Neuronal stem cell (in vitro differentiated cells): ENCODE data around the gene CR2.
"Not testable (repeated sequence)": the region's sequence is repeated elsewhere in the genome, so short reads cannot be mapped to it uniquely, and the experiment has no call there.

Source experiments
- DNase-seq: peaks from one replicate; pipeline ENCODE4 v3.0.0-alpha.2; 2013; ENCODE audit warnings: low spot score
- H2AFZ ChIP-seq: one replicate; pipeline ENCODE4 v1.6.1; 2013; ENCODE audit warnings: mild to moderate bottlenecking, low read length, inconsistent platforms
- H2AK5ac ChIP-seq: 2 replicates; pipeline ENCODE4 v1.6.1; 2013; ENCODE audit warnings: low read depth, mild to moderate bottlenecking, inconsistent platforms, low read length, moderate library complexity, mixed read lengths
- H2BK120ac ChIP-seq: 2 replicates; pipeline ENCODE4 v1.6.1; 2013; ENCODE audit warnings: low read depth, mild to moderate bottlenecking, inconsistent platforms, low read length, moderate library complexity, mixed read lengths
- H2BK12ac ChIP-seq: one replicate; pipeline ENCODE4 v1.6.1; 2013; ENCODE audit warnings: low read length, inconsistent platforms
- H2BK15ac ChIP-seq: 2 replicates; pipeline ENCODE4 v1.6.1; 2013; ENCODE audit warnings: mild to moderate bottlenecking, low read length, inconsistent platforms, mixed read lengths
- H2BK5ac ChIP-seq: one replicate; pipeline ENCODE4 v1.6.1; 2013; ENCODE audit warnings: inconsistent platforms, mild to moderate bottlenecking, low read length, moderate library complexity
- H3K14ac ChIP-seq: one replicate; pipeline ENCODE4 v1.6.1; 2013; ENCODE audit warnings: low read length, inconsistent platforms
- H3K18ac ChIP-seq: 2 replicates; pipeline ENCODE4 v1.6.1; 2013; ENCODE audit warnings: low read length, inconsistent platforms
- H3K23ac ChIP-seq: 2 replicates; pipeline ENCODE4 v1.6.1; 2013; ENCODE audit warnings: low read depth, mild to moderate bottlenecking, mixed read lengths, low read length, inconsistent platforms; ENCODE audit not compliant: poor library complexity
- H3K27ac ChIP-seq: replicated peaks from 3 replicates; pipeline ENCODE4 v1.5.1; 2013; ENCODE audit warnings: low read length, inconsistent platforms
- H3K27me3 ChIP-seq, 3 experiments: 2 replicates each; pipeline ENCODE4 v1.6.1; 2013; ENCODE audit warnings: low read length in 3 of 3, mild to moderate bottlenecking in 2 of 3, inconsistent platforms in 1 of 3, low read depth in 1 of 3, mixed read lengths in 1 of 3, moderate library complexity in 1 of 3; ENCODE audit not compliant: control insufficient read depth in 3 of 3, insufficient read depth in 3 of 3
- H3K36me3 ChIP-seq, 2 donors: replicated peaks in 1 of 2; 2 replicates each; pipeline ENCODE4 v1.6.1; 2013; ENCODE audit warnings: low read length in 2 of 2; ENCODE audit not compliant: control insufficient read depth in 2 of 2, insufficient read depth in 2 of 2
- H3K4ac ChIP-seq: 2 replicates; pipeline ENCODE4 v1.6.1; 2013; ENCODE audit warnings: inconsistent platforms, mild to moderate bottlenecking, low read length, moderate library complexity
- H3K4me1 ChIP-seq, 2 donors: 1 replicate in 1 of 2; 2 replicates in 1 of 2; pipeline ENCODE4 v1.6.1; 2013; ENCODE audit warnings: low read length in 2 of 2, low read depth in 1 of 2; ENCODE audit not compliant: control insufficient read depth in 2 of 2, insufficient read depth in 1 of 2
- H3K4me2 ChIP-seq: one replicate; pipeline ENCODE4 v1.6.1; 2013; ENCODE audit warnings: mild to moderate bottlenecking, low read length, inconsistent platforms; ENCODE audit not compliant: insufficient read depth, poor library complexity, severe bottlenecking
- H3K4me3 ChIP-seq, 2 donors: 2 replicates each; pipeline ENCODE4 v1.5.1; 2013; ENCODE audit warnings: low read length in 2 of 2, mild to moderate bottlenecking in 2 of 2, inconsistent platforms in 1 of 2, moderate library complexity in 1 of 2
- H3K79me1 ChIP-seq: one replicate; pipeline ENCODE4 v1.6.1; 2013; ENCODE audit warnings: low read depth, mild to moderate bottlenecking, inconsistent platforms, low read length, moderate library complexity
- H3K9ac ChIP-seq: one replicate; pipeline ENCODE4 v1.6.1; 2013; ENCODE audit warnings: mild to moderate bottlenecking, low read depth, low read length, inconsistent platforms; ENCODE audit not compliant: poor library complexity
- H3K9me3 ChIP-seq, 2 donors: replicated peaks in 1 of 2; 2 replicates each; pipeline versions ENCODE3 to v1.6.1; 2013; ENCODE audit warnings: low read length in 2 of 2, mild to moderate bottlenecking in 2 of 2, inconsistent platforms in 1 of 2, low read depth in 1 of 2, mixed read lengths in 1 of 2, moderate library complexity in 1 of 2; ENCODE audit not compliant: control insufficient read depth in 2 of 2, insufficient read depth in 1 of 2
- H4K8ac ChIP-seq: one replicate; pipeline ENCODE4 v1.6.1; 2013; ENCODE audit warnings: low read depth, mild to moderate bottlenecking, inconsistent platforms, low read length, moderate library complexity
- H4K91ac ChIP-seq: one replicate; pipeline ENCODE4 v1.6.1; 2013; ENCODE audit warnings: low read length, low read depth, mild to moderate bottlenecking, inconsistent platforms; ENCODE audit not compliant: poor library complexity
- WGBS, 2 donors: extraction: QIAGEN DNeasy Blood & Tissue Kit; methylation state at CpG; one replicate each; pipeline ENCODE4 v1.1.7; 2013; ENCODE audit warnings: missing lambda C conversion rate in 2 of 2, mixed read lengths in 1 of 2; ENCODE audit not compliant: insufficient read length in 2 of 2, insufficient replicate concordance in 1 of 2; ENCODE audit errors: extremely low coverage in 2 of 2; 5-methylcytosine and 5-hydroxymethylcytosine counted together

The CR2 gene

GRCh38 chr1:207536263-207536662 lies 82.1 kb downstream of the CR2 start:
- no CpG with 5 or more reads among the region's 5 CpGs for WGBS, 2 donors
- not testable (repeated sequence) for H2BK5ac ChIP-seq

More at GRCh38 chr1:207536263-207536662, 82.1 kb downstream of the CR2 start:
- not testable (repeated sequence) for H3K4me2 ChIP-seq, H4K8ac ChIP-seq, H3K27ac ChIP-seq, H2BK15ac ChIP-seq, H3K9ac ChIP-seq, H2AFZ ChIP-seq, H3K9me3 ChIP-seq, H2BK120ac ChIP-seq, H2BK12ac ChIP-seq, H3K4me3 ChIP-seq, H3K4me1 ChIP-seq, H3K14ac ChIP-seq, H3K27me3 ChIP-seq, H3K79me1 ChIP-seq, H4K91ac ChIP-seq, H2AK5ac ChIP-seq, DNase-seq, H3K23ac ChIP-seq, H3K36me3 ChIP-seq, H3K4ac ChIP-seq, H3K18ac ChIP-seq
